IPS-NIHi11 (cell line): ENCODE data around the gene SLC6A9.

ENCODE experiments used
- DNase-seq: peaks from one replicate; pipeline ENCODE4 v3.0.0; 2012; ENCODE audit warnings: mixed read lengths, low spot score

SLC6A9 gene

DNA sequence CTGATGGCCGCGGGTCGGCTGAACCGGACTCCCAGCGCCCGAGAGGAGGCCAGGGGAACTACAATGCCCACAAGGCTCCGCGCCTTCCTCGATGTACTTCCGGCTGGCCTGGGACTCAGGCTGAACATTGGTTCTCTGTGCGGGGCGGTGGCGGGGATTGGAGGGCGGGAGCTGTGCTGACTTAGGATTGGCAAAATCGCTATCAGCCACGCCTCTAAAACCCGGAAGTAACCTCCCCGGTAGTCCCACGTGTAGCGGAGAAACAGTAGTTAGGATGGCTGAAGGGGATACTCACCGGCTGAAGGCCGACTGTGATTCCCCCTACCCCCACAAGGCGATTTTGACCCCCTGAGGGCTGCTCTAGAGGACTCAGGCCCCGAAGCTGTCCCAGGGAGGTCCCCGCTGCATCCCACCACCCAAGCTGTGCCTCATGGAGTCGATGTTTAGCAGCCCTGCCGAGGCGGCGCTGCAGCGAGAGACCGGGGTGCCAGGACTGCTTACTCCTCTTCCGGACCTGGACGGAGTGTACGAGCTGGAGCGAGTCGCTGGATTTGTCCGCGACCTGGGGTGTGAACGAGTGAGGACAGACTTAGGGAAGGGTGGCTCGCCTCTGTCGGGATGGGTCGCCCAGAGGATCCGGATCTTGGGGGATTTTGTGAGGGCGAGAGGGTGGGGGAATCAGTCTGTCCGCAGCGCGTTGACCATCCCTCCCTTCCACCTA, 61.4 kb downstream of the SLC6A9 start, which contains the start of gene DPH2:
Gene DPH2, plus strand, starts transcription at position 265 of the 721 bp plus-strand sequence. Its CDS starts 166 bp downstream, at position 431.
- DNase-seq, result peak; percentile 98

DNA sequence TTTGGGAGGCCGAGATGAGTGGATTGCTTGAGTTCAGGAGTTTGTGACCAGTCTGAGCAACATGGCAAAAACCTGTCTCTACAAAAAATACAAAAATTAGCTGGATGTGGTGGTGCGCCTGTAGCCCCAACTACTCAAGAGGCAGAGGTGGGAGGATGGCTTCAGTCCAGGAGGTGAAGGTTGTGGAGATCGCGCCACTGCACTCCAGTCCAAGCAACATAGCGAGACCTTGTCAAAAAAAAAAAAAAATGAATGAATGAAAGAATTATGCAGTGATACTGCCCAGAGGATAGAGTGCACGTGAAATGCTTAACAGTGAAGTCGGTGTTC, 61.9 kb downstream of the SLC6A9 start:
- no peak for DNase-seq

DNA sequence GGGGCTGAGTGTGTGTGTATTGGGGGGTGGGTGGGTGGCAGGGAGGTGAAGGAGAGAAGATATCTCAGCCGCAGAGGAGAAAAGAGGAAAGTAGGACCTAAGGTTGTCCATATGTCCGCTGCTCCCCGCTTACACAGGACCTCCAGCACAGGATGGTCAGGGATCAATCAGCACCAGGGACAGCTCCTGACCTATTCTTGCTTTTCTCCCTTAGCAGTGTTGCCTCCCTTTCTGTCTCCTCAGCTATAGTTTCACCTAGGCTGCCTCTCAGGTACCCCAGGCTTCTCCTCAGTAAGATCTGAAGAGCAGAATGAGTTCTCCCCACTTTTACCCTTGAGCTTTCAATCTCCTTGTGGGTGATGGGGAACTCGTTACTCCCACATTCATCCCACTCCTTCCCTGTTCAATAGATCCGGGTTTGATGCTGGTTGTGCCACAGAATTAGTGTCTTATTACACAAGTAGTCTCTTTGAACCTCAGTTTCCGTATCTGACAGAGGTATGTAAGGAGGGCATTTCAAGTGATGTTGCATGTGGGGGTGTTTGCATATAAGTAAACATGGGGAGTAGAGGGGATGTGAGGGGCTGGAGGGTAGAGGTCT, 62.8 kb downstream of the SLC6A9 start:
- DNase-seq, result peak; percentile 82

DNA sequence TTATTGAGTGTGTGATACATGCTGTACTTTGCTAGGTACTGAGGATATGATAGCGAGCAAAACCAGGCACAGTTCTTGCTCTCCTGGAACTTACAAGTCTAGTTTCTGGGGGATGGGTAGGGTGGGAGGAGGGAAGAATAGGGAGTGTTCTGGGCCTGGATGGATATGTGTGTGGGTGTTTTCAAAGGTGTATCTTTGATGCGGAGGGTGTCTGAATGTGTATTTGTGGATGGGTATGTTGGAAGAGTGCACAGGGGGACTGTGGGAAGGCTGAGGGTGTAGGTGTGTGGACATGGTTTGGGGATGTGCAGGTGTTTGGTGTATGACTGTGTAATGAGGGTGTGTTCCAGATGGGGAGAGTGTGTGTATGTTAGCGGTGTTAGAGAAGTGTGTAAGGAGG, 65.9 kb downstream of the SLC6A9 start:
- no peak for DNase-seq

DNA sequence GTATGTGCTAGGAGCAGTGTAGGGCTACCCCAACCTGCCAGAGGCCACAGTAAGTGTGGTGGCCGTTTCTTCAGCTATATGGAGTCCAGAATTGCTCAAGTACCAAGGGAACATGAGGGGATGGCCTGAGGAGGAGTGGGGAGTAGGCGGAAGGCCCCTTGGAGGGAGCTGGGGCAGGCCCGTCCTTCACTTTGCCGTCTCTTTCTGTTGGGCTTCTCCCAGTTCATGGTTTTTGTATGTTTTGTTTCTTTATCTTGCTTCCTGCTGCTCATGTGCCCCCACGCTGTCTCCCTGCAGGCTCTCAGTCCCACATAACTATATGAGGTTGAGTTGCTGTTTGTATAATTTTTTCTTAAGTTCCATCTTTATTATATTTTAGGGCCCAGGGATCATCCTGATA, 67.4 kb downstream of the SLC6A9 start:
- DNase-seq, result no peak

DNA sequence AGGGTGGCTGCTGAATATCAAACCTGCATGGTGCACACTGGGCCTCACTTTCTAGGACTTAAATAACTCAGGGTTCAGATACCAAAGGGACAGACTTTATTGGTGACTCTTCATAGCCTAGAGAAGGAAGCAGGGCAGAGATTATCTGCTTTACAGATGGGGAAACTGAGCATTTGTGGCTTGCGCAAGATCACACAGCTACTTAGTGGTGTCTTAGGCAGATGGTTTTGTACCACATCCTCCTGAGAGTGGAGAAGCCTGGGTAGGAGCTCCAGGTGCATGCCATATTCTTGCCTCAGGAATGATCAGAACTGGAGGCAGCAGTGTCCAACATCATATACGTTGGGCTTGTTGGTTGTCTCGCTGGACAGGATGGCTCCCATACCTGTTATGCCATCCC, 68.3 kb downstream of the SLC6A9 start:
- no peak for DNase-seq

DNA sequence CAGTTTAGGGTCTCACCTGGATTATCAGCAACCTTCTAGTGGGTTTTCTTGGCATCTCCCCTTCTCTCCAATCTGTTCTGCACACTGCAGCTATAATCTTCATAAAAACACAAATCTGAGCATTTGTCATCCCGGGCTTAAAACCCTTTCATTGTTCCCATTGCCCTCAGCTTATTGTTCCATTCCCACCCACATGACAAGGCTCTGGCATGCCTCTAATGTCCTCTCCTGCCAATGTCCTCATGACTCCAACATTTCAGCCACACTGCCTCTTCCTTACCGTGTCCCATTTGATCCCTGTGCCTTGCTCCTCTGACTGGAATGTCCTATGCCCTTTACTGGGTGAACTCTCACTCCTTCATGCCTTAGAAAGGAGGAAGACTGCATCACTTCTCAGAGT, 68.9 kb downstream of the SLC6A9 start:
- DNase-seq, result no peak

DNA sequence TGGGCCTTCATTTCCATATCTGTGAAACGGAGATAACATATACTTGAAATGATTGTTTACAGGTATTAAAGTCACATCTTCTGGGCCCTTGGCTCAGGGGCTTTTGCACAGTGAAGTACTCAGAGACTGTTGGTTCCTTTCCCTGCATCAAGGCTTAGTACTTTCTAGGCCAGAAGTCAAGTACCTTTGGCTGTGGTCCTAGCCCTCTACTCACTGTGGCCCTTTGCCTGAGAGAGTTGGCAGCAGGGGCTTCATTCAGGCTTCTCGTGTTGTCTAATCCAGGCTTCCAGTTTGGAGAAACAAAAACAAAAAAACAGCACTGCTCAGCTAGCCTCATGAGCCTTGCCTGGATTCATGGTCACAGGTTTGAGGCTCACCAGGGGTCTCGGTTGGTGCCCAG, 69.6 kb downstream of the SLC6A9 start:
- DNase-seq, result no peak

DNA sequence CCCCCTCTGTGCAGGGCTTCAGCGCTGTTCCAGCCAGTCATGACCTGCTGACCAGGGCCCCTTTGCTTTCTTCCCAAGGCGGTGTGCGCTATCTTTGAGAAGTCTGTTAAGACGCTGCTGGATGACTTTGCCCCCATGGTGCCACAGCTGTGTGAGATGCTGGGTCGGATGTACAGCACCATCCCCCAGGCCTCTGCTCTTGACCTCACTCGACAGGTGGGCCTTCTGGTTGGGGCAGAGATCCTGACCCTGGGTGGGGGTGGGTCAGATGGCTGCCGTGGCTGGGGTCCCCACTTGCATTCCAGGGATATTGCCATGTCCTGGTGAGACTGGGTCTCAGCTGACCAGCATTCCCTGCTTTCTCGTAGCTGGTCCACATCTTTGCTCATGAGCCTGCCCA, 70.5 kb downstream of the SLC6A9 start:
- no peak for DNase-seq

DNA sequence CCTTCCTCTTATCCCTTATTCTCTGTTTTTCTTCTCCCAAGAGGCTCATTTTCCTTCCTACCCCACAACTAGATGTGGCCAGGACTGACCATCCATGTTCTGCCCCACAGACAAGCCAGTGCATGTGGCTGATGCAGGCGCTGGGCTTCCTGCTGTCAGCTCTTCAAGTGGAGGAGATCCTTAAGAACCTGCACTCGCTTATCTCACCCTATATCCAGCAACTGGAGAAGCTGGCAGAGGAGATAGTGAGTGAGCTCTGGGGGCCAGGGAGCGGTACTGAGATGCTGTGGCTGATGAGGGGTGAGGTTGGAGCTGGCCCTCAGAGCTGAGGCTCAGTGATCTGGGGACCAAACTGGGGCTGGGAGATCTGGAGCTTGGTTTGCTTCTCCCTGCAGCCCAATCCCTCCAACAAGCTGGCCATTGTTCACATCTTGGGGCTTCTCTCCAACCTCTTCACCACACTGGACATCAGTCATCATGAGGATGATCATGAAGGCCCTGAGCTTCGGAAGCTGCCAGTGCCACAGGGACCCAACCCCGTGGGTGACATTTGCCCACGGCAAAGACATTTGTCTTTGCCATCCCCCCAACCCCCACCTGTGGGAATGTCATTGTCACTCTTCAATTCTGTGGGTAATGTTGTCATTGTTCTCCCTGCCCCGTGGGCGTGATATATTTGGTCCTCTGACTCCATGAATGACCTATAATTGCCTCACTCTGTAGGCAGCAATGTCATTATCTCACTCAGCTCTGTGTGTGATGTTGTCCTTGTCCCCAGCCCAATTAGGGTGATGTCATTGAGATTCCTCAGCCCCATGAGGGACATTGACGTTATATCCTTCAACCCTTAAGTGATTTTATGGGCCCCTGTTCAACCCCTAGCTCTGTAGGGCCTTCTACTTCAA, 72.7 kb downstream of the SLC6A9 start:
- no peak for DNase-seq

DNA sequence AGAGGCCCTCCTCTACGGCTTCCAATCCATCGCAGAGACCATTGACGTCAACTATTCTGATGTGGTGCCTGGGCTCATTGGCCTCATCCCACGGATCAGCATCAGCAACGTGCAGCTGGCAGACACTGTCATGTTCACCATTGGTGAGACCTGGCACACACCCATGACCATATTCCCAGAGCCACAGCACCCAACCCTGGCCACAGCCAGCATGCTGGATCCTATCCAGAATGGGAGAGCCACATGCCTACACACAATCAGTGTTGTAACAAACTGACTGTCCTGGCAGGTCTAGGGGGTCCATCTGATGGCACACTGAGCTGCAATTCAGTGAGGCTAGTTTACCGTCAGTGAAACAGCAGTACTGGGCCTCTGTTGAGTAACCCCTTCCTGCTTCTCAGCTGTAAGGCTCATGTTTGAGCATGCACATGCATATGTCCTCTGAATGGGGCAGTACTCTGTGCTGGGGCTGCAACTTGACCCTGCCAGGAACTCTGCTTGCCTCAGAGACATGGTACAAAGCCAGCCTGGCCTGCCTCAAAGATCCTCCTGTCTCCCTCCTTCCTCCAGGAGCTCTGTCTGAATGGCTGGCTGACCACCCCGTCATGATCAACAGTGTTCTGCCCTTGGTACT, 73.7 kb downstream of the SLC6A9 start:
- DNase-seq, result no peak

DNA sequence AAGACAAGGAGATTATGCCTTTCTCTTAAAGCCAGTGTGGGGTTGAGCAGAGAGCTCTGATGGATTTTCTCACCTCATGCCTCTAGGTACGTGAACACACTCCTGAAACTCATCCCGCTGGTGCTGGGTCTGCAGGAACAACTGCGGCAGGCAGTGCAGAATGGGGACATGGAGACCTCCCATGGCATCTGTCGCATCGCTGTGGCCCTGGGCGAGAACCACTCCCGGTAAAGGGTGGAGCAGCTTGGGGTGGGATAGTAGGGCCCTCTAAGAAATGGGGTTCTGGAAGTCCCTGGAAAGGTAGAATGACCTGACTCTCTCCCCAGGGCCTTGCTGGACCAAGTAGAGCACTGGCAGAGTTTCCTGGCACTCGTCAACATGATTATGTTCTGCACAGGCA, 75.0 kb downstream of the SLC6A9 start:
- DNase-seq, result no peak

DNA sequence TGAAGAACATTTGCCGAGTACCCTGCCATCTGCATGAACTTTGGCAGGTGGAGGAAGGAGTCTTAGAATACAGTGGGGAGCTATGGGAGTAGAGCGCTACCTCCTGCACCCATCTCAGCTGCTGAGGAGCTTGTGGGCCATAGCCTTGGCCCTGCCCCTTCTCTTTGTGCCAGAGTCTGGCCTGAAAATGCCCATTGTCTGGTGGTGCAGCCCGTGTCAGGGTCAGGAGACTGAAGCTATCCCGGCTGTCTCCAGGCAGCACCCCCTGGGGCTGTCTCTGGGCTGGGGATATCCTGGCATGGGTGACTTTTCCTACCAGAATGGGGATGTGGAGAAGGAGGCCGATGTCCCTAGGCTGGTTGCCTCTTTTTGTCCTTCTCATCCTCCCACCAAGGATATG, 77.2 kb downstream of the SLC6A9 start:
- DNase-seq, result no peak

DNA sequence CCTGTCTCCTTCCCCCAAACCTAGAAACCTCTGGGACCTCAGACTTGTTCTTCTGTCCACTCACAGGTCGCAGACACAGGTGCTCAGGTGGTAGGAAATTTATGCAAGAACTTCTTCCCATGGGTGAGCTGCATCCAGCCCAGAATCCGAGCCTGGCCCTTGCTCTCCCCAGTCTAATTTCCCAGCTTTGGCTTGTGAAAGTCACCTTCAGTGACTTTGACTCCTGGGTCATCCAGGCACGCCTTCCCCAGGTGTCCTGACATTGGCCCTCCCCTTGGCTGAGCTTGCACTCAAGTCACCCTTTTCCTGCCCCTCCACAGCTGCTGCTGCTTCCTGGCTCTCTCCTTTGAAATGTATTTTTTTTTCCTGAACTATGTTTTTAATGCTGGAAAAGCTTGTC, 77.9 kb downstream of the SLC6A9 start:
- DNase-seq, result no peak

DNA sequence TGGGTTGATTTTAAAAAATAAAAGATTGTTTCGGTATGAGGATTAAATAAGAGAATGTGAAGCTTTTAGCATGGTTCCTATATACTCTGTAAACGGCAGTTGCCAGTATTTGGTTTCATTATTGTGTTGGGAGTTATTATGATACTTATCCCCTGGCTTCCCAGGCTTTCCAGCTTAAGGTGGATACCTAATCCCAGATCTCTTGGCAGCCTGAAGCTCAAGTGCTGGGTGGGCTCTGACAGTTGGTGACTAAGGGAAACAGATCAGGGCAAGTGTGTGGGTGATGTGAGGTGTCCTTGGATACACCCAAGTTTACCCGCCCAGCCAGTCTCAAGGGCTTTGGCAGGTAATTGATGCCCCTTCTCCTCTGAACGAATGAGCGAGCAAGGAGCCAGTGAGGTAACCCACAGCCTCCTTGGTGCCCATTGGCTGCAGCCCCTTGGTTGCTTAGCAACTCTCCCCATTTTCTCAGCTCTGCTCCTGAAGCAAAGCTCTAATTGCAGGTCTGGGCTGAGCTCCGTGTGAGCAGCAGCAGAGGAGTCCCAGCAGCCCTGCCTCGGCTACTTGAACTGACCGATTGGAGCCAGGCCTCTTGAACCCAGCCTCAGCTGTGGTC, 78.4 kb downstream of the SLC6A9 start:
- DNase-seq, result peak; percentile 88

DNA sequence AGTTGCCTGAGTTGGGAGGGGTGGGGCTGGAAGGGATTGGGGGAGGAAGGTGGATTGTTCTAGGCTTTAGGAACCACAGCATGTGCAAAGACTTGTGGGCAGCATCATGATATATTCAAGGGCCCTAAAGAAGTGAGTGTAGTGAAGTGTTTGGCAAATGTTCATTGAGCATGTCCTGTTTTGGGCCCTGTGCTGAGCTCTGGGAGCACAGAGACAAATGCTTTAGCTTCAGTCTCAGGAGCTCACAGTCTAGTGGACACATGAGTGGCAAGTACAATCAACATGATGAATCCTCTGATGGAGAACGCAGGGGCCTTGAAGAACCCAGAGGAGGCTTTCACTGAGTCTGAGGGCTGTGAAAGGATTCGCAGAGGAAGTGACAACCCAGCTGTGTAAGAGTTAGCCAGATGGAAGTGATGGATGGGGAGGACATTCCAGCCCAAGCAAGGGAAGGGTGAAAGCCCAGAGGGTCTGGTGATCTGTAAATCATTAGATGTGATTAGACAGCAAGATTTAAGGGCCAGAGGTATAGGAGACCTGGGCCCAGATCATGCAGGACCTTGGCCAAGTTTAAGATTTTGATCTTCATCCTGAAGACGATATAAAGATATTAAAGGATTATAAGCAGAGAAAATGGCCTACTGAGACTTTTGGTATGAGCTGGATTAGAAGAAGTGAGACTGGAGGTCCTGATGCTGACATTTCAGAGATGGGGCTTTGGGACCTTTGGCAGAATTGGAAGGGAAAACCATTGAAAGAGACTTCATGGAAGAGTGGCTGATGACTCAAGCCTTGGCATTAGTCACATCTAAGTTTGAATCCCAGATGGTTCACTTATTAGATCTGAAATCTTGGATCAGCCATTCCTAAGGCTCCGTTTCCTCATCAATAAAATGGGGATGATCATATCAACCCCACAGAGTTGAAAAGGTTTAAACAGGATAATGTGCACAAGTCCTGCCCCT, 80.0 kb downstream of the SLC6A9 start:
- DNase-seq, result no peak

DNA sequence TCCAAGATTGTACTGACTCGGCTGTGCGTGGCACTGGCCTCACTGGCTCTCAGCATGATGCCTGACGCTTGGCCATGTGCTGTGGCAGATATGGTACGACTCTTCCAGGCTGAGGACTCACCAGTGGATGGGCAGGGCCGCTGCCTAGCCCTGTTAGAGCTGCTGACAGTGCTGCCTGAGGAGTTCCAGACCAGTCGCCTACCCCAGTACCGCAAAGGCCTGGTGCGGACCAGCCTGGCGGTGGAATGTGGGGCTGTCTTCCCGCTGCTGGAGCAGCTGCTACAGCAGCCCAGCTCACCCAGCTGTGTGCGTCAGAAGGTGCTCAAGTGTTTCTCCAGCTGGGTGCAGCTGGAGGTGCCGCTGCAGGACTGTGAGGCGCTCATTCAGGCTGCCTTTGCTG, 81.6 kb downstream of the SLC6A9 start:
- no peak for DNase-seq

DNA sequence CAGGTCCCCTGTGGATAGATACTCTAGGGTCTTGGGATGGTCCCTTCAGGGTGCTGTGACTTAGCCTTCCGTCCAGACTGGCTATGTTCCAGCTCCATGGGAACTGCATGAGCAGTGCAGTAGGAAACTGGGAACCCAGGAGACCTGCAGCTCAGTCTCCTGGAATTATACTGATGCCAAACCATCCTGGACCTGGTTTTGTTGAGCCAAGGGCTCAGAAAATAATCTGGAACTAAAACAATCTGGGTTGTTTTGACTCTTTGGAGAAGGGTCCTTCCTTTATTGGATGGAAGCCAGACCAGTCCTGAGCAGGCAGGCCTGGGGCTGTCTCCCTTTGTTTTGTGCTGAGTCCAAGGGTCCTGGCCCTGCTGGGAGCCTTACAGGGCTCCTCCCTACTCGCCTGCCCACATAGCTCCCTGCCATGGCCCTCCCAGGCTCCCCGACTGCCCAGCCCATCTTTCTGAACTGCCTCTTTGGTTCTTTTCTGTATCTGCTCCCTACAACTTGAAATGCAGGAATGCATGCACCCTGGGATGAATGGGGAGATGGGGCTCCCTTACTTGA, 83.3 kb downstream of the SLC6A9 start:
- no peak for DNase-seq

DNA sequence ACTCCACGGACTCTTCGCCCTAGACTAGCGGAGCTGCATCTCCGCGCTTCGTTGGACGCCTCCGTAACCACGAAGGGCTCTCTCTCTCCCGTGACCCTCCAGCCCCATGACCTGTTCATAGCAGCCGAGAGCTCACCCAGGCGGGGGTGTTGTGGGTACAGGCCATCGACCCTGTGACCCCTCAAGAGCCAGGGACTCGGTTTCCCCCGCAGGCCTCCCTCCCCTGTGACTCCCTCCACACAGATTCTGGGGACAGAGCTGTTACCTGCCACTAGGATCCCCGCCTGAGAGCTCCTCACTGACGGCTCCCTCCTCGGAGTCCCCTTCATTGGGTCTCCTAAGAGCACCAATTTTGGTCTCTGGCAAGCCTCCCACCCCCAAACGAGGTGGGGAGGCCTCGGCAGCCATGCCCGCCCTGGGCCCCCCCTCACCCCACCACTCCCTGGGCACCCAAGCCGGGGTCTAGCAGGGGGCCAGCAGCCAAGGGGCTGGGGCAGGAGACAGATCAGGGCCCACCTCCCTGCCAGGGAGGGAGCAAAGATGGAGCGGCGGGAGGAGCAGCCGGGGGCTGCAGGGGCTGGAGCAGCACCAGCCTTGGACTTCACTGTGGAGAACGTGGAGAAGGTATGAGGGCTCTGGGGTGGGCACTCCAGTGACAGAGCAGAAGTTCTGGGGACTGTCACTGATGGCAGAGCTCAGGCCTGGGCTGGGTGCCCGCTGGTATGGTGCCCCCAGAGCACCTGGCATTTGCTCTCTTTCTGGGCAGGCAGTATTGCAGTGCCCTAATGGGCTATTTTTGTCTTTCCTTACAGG, 84.0 kb downstream of the SLC6A9 start:
- DNase-seq, result no peak
